GM23248 (cell line): Measurements from ENCODE around the gene SCN4B.

ENCODE experiments used
- EZH2 ChIP-seq: fragments of 200-600 bp; sonication (generic); IDR thresholded peaks from 2 replicates; pipeline ENCODE4 v1.6.1; 2018; ENCODE audit warnings: antibody characterized with exemption, mild to moderate bottlenecking; ENCODE audit not compliant: insufficient read depth, poor library complexity, severe bottlenecking
- EZH2phosphoT487 ChIP-seq: fragments of 200-600 bp; sonication (generic); IDR thresholded peaks from 2 replicates; pipeline ENCODE4 v1.6.1; 2018; ENCODE audit warnings: antibody characterized with exemption, moderate library complexity, mild to moderate bottlenecking, low read depth; ENCODE audit not compliant: insufficient read depth

DNA sequence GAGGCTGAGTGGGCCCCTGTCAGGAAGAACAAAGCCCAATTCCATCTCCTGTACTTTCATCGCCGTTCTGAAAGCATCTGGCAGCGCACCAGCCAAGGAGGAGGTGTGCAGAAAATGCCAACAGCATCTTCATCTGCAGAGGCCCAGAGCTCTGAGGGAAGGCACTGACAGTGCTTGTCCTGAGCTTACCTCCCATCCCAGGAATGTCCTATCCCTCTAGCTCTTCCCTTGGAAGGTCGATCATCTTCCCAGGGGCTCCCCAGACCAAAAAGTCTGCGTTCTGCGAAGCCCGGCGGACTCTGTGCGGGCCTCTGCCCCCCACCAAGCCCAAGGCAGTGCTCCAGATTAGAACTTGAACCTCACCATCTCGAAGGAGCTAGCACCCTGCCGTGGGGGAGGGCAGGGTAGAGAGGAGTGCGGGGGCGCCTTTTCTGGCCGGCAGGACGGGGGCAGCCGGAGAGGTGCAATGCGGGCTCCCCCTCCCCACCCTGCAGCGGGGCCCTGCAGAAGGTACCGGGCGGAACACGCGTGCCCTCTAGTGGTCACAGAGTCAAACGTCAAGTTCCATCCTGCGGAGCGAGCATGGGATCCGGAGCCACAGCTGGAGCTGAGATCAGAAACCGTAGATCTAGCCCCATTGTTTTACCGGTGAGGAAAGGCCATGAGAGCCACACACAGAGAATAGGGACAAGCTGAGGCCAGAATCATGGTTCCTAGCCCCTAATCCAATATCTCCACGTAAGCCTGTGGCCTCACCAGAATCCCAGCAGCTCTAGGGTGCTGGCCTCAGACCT is 18.8 kb upstream of the SCN4B start:
- TF ChIP-seq EZH2, result no peak
- TF ChIP-seq EZH2phosphoT487, result no peak
